ENCODE data around the gene PAFAH1B2. TPM values are rescaled to one million over a fixed set of nuclear protein-coding genes. Genes with fewer than 3 reads are reported as not detected.

PAFAH1B2 gene
- total RNA-seq, 1 experiment from 2014 or later, result 91.3 TPM

GRCh38 chr11:117143390-117143789 is 697 bp upstream of the PAFAH1B2 start:
- CTCF ChIA-PET, result interaction anchor here (0.7 kb wide), 1 partner anchor 287 kb away, joined by 9 read pairs; no protein-coding TSS in a partner anchor
- peaks cover 10% of the 10 kb centered on the region for H3F3A ChIP-seq (ENCODE audit: insufficient read depth, low read depth)
- H2AFZ ChIP-seq, result peak overlapping the region; percentile 99
- H3K36me3 ChIP-seq (ENCODE audit: low read depth), result peaks cover 22% of the 10 kb centered on the region
- H3K9me2 ChIP-seq (ENCODE audit: insufficient read depth), result no peaks in the 10 kb centered on the region
- H3K79me2 ChIP-seq (ENCODE audit: low read depth), result peaks cover 41% of the 10 kb centered on the region
- intact Hi-C loops (cut with micrococcal nuclease; ENCODE audit: unreplicated experiment), result loop anchor here (2.0 kb wide), 1 partner anchor 17 kb away; no protein-coding TSS in a partner anchor
- DNase-seq, result peak in 1 of 2 experiments; percentile 8
- POLR2A ChIA-PET (ENCODE audit: unreplicated experiment), result interaction anchor here (0.7 kb wide), 2 partner anchors 41 to 120 kb away, joined by 22 to 24 read pairs; no protein-coding TSS in a partner anchor
- peak overlapping the region; percentile 85 for H3K4me3 ChIP-seq
- peaks cover 13% of the 10 kb centered on the region for H3K4me1 ChIP-seq (replicated peaks; ENCODE audit: insufficient read depth)
- no TSS peak for BruUV-seq (replicated peaks)
- no peak for TF ChIP-seq EZH2 (IDR thresholded peaks at IDR 0.05; ENCODE audit: low read depth)
- TF ChIP-seq CTCF (conservative IDR thresholded peaks at IDR 0.05), result no peak
- H3K9me3 ChIP-seq (ENCODE audit: insufficient read depth, low read depth), result no peaks in the 10 kb centered on the region
- peak overlapping the region; percentile 86 for H3K4me2 ChIP-seq
- H3K27me3 ChIP-seq (ENCODE audit: insufficient read depth, low read depth), result no peaks in the 10 kb centered on the region
- no peak overlapping the region for H3K27ac ChIP-seq
- peaks cover 38% of the 10 kb centered on the region for H4K20me1 ChIP-seq (ENCODE audit: insufficient read depth)

- DNase-seq, result peak; percentile 54 to 81
- H3K36me3 ChIP-seq (ENCODE audit: low read depth), result peaks cover 25% of the 10 kb centered on the region
- H3K9me2 ChIP-seq (ENCODE audit: insufficient read depth), result no peaks in the 10 kb centered on the region
- H3K4me2 ChIP-seq, result peak overlapping the region; percentile 86
- H3F3A ChIP-seq (ENCODE audit: insufficient read depth, low read depth), result peaks cover 16% of the 10 kb centered on the region
- peaks cover 51% of the 10 kb centered on the region for H4K20me1 ChIP-seq (ENCODE audit: insufficient read depth)
- H2AFZ ChIP-seq, result peak overlapping the region; percentile 99
- ChIA-PET POLR2A (ENCODE audit: unreplicated experiment) (interaction anchor here (0.5 to 0.9 kb wide), 6 partner anchors 36 to 103 kb away, joined by 3 to 17 read pairs (median 4); no protein-coding TSS in a partner anchor), CTCF (interaction anchor here (0.6 to 0.7 kb wide), 3 partner anchors 411 to 670 kb away, joined by 3 to 6 read pairs (median 4); no protein-coding TSS in a partner anchor)
- peak overlapping the region; percentile 44 for H3K27ac ChIP-seq
- peak overlapping the region; percentile 85 for H3K4me3 ChIP-seq
- H3K4me1 ChIP-seq (replicated peaks; ENCODE audit: insufficient read depth), result peaks cover 13% of the 10 kb centered on the region
- H3K79me2 ChIP-seq (ENCODE audit: low read depth), result peaks cover 55% of the 10 kb centered on the region
- no peak for TF ChIP-seq CTCF (conservative IDR thresholded peaks at IDR 0.05)
- no peak for TF ChIP-seq EZH2 (IDR thresholded peaks at IDR 0.05; ENCODE audit: low read depth)
- BruUV-seq (replicated peaks), result TSS peak; percentile 39
- intact Hi-C loops (cut with micrococcal nuclease; ENCODE audit: unreplicated experiment), result loop anchor here (2.0 kb wide), 1 partner anchor 74 kb away; no protein-coding TSS in a partner anchor
- H3K9me3 ChIP-seq (ENCODE audit: insufficient read depth, low read depth), result no peaks in the 10 kb centered on the region
- no peaks in the 10 kb centered on the region for H3K27me3 ChIP-seq (ENCODE audit: insufficient read depth, low read depth)
Observed at GRCh38 chr11:117144477-117145392, 648 bp downstream of the PAFAH1B2 start.

GRCh38 chr11:117145393-117145761 is 1.3 kb downstream of the PAFAH1B2 start:
- Histone ChIP-seq H3K9me2 (ENCODE audit: insufficient read depth) (no peaks in the 10 kb centered on the region), H2AFZ (peak overlapping the region; percentile 99; the same call in 1 of the 2 replicates), H3K27me3 (ENCODE audit: insufficient read depth, low read depth) (no peaks in the 10 kb centered on the region), H3K79me2 (ENCODE audit: low read depth) (peaks cover 61% of the 10 kb centered on the region), H3F3A (ENCODE audit: insufficient read depth, low read depth) (peaks cover 22% of the 10 kb centered on the region), H3K4me3 (peak overlapping the region; percentile 85), H3K36me3 (ENCODE audit: low read depth) (peaks cover 31% of the 10 kb centered on the region), H3K4me1 (replicated peaks; ENCODE audit: insufficient read depth) (peaks cover 13% of the 10 kb centered on the region), H3K9me3 (ENCODE audit: insufficient read depth, low read depth) (no peaks in the 10 kb centered on the region), H3K4me2 (peak overlapping the region; percentile 86), H3K27ac (peak overlapping the region; percentile 44), H4K20me1 (ENCODE audit: insufficient read depth) (peaks cover 57% of the 10 kb centered on the region)
- CTCF ChIA-PET, result interaction anchor here (0.6 kb wide), 1 partner anchor 411 kb away, joined by 3 read pairs; no protein-coding TSS in a partner anchor
- POLR2A ChIA-PET (ENCODE audit: unreplicated experiment), result interaction anchor here (0.6 to 0.7 kb wide), 2 partner anchors 37 to 68 kb away, joined by 3 to 5 read pairs; no protein-coding TSS in a partner anchor
- no TSS peak for BruUV-seq (replicated peaks)
- DNase-seq, result peak; percentile 16 to 41
- TF ChIP-seq EZH2 (IDR thresholded peaks at IDR 0.05; ENCODE audit: low read depth), result no peak
- 0 out of 2 replicates have a peak, but pooled peaks have one; percentile 26 for TF ChIP-seq CTCF (conservative IDR thresholded peaks at IDR 0.05)
- intact Hi-C loops (cut with micrococcal nuclease; ENCODE audit: unreplicated experiment), result loop anchor here (2.0 kb wide), 1 partner anchor 75 kb away; no protein-coding TSS in a partner anchor
